Stimulated activated CD8-positive, alpha-beta memory T cell treated with anti-CD3 and anti-CD28 coated beads, Interleukin-15, amount 100 ng/mL, for 48 hours (primary cell): ENCODE measurements around the gene TM2D3.

Source experiments
- DNase-seq, 2 donors: peaks; one replicate each; pipeline ENCODE4 v3.0.0-alpha.2; 2020; ENCODE audit warnings: low read depth in 2 of 2

Gene TM2D3

GRCh38 chr15:101623367-101624304 lies 28.5 kb downstream of the TM2D3 start:
- no peak for DNase-seq

DNA sequence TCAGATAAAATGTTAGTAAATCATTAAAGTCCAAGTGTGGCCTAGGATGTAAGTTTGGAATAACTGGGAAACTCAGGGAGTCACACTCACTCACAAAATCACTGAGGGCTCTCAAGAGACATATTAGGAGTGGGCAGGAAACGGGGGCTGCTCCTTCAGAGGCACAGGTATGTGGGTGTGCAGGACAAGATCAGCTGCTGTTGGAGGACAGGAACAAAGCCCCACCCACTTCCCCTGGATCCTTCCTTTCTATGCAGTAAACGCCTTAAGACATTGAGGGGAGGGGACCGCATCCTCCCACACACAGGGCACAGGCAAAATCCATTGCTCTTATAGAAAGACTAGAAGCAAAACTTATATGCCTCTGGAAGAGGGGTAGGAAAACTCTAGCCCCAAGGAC lies 30.2 kb downstream of the TM2D3 start:
- DNase-seq: no peak

DNA sequence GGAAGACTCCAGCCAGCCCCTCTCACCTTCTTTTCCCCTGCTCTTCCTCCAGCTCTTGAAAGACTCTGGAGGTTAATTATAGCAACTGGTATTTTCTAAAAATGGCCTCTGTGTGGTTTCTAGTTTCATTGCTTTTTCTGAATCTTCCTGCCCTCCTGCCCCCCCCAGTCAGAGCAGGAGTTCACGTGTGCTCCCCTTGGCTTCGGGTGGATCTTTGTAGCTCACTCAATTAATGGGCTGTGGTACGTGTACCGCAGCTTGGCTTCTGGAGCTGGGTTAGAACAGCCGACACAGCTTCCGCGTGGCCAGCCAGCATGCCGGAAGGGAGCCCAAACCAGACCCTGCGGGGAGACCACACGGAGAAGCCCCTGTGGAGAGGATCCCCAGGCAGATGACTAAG lies 31.5 kb downstream of the TM2D3 start:
- no peak for DNase-seq

- DNase-seq: no peak
Observed at GRCh38 chr15:101619615-101619865, 32.6 kb downstream of the TM2D3 start.

DNA sequence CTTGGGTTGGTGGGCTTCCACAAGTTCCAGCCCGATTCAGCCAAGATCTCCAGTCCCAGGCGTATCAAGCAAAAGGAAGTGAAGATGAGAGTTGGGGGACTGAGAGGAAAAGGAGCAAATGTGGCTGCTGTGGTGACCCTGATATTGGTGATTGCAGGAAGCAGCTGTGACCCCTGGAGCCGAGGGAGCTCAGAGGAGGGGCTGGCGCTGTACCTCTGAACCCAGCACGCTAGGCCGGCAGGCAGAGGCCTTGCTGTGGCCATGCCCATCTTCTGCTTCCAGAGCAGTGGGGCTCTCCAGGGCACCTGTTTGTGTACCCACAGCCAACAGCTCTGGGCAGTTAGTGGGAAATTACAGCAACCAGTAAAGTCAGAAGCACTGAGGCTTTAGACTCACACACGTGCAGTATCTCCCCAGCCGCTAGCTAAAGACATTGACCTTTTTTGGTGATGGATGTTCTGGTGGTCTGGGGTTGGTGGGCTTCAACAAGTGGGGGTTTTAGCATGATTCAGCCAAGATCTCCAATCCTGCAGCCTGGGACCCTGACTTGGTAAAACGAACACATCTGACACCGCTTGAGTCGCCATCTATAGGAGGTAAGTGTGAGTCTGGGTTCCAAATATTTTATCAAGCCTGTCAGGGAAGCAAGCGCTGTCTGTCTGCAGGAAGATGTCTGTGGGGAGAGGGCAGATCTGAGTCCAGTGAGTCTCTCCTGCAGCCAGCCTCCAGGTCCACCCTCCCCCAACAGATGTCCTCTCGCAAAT lies 33.1 kb downstream of the TM2D3 start:
- DNase-seq: no peak

DNA sequence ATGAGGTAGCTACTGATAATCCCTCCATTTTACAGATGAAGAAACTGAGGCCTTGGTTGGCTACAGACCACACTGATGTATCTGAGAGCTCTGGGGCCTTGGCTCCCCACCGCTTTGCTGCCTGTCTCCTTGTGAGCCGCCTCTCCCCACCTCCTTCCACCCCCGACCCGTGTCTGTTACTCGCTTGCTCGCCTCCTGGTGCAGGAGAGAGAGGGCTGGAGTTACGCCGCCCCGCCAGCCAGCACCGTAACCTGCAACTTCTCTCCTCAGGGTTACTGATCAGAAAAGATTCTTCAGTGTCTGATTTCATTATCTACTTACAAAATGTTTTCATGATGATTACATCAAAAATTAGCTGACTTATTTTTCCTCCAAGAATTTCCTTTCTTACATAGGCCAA lies 34.1 kb downstream of the TM2D3 start:
- no peak for DNase-seq

- no peak for DNase-seq
Observed at GRCh38 chr15:101617390-101617965, 34.7 kb downstream of the TM2D3 start.

- DNase-seq: no peak
Observed at GRCh38 chr15:101615986-101616848, 36.0 kb downstream of the TM2D3 start.

DNA sequence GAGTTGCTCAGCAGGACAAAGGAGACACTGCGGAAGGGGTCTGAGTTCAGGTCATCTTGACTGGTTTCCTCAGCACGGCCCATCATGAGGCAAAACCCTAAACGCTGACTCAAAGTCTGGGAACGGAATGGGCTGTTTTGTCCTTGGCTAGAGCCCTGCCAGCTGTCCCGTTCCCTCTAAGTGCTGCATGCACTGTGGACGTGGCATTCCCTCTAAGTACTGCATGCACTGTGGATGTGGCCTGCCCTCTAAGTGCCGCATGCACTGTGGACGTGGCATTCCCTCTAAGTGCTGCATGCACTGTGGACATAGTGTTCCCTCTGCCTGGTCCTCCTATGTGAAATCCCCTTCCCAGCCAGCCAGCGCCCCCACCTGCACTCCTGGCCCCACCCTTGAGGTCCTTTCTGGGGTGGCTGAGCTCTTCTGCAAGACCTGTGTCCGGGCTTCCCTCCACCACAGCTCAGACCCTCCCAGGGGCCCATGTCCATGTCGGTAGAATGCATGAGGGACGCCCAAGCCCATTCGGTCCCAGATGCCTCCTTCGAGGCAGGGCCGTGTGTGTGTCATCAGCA lies 36.7 kb downstream of the TM2D3 start:
- DNase-seq: no peak

DNA sequence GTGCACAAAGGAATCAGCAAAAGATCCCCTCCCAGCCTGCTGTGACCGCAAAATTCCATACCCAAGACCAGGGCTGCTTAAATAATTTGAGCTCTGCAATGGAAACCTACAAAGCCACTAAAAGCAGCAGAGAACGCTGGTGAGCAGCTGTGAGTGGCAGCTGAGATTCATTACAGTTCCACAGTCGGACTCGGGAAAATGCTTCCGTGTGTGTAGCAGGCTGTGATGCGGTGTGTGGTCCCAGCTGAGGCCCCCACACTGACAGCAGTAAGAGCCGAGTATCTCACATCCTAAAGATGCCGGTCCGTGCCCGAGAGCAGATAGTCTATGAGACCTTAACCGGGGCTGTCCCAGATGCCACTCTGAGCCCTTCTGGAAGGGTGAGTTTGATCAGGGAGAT lies 37.4 kb downstream of the TM2D3 start:
- DNase-seq: no peak

GRCh38 chr15:101614001-101614585 lies 38.1 kb downstream of the TM2D3 start:
- no peak for DNase-seq

DNA sequence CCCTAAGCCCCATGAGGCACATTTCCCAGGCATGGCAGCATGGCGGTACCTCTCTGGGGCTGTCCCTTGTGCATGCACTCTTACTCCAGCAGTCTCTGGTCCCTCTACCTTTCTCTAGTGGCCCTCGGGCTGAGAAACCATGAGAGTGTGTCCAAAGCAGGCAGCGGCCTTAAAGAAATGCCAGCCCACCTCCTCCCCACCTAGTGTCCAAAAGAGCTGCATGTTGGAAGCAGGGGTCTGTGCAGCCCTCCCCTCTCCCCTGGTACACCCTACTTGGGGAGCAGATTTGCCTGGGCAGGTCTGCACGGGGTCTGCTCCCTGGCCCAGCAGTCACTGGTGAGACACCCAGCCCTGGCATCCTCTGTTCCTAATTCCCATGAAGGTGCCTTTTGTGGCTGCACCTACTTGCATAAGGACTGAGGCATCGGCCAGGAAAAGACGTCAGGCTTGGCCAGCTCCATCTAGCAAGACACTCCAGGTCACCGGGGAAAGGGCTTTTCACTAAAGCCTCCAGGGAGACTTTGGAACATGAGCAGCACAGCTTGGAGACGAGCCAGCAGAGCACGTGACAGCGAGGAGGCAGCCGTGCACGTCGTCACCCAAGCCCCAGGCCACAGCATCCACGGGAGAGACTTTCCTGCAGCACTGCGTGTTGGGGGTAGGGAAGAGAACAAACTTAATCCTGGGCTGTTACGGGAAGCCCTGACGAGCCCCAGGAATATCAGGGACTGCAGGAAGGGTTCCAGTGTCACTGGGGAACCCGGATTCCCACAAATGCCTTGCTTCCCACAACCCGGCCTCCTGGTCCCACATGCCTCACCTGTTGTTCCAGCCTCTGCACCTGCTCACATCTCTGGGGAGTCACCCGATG lies 38.8 kb downstream of the TM2D3 start:
- no peak for DNase-seq

DNA sequence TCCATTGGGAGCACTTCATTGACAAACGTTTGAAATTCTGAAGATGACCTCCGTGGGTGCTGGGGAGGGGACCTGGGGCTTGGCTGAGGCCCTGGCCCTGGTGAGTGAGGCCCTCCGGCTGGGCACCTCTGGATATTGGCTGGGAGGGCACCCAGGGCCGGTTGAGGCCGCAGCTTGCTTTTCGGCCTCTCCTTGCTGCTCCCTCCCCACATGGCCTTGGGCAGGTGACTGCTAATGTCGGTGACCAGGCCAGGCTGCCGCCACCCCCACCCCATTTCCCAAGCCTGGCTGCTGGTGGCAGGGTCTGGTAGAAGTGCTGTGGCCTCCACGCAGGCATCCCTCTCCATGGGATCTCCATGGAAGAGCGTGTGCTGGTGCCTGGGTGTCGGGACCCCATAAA lies 39.5 kb downstream of the TM2D3 start:
- DNase-seq: no peak

DNA sequence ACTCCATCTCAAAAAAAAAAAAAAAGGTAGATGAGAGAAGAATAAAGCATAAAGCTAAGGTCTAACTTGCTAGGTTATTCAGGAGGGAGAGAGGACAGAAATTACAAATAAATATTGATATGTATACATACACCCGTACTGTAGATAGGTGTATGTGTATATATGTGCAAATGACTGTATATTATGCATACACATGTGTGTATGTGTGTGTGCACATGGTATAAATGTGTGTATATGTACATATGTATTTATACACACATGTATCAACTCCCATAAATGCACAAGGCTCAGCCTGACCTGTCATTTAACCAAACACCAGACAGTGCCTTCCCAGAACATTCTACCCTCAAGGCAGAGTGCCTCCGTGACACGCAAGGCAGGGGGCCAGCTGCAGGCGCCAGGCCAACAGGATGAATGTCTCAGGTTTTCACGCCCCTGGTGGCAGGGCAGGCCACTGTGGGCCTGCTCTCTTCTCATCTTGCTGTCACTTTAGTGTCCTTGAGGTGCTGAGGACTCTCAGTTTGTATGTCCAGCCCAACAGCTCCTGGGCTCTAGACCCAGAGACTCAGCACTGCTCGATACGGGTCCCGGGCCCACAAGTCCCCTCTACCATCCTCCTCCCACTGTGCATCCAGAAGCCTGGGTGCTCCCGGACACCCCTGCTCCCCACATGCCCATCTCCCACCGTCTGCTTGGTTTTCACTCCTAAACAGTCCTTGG lies 40.4 kb downstream of the TM2D3 start:
- no peak for DNase-seq

GRCh38 chr15:101611007-101611406 lies 41.2 kb downstream of the TM2D3 start:
- no peak for DNase-seq

DNA sequence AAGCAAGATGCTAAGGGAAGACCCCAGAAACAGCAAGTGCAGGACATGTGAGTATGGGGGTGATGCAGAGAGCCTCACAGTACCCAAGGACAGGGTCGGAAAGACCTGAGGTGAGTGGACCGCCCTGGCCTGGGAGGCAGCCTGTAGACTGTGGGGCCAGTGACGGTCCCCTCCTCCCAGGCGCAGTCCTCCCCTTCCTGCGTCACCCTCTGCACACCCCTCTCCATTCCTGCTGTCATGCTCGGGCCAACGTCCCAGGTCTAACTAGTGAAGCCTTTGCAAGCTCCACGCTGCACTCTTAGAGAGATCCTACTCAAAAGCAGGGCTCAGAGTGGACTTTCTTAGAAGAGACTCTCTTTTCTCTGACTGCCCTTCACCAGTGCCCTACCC lies 41.6 kb downstream of the TM2D3 start:
- DNase-seq: no peak

GRCh38 chr15:101609742-101610610 lies 42.2 kb downstream of the TM2D3 start:
- DNase-seq: no peak

DNA sequence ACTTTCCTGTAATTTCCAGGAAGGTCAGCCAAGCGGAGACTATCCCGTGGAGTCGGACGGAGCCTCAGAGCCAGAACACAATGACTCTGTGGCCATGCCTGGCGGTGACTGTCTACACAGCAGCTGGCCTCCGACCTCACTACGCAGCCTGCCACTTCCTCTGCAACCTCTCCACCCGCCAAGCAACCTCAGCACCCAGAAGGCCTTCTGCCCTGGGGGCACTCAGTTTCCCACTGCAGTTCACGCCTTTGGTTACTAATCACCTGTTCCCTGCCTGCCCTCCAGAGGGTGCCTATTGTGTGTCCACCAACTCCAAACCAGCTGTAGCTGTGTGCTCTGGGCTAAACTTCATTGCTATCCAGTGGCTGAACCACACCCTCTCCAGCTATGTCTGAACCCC lies 44.0 kb downstream of the TM2D3 start:
- DNase-seq: no peak

GRCh38 chr15:101607108-101607507 lies 45.1 kb downstream of the TM2D3 start:
- DNase-seq: no peak
